B cell (primary cell): ENCODE results near the gene WFDC8. TPM values are rescaled to one million over a fixed set of nuclear protein-coding genes. Genes with fewer than 3 reads are reported as not detected.

Source experiments
- ATAC-seq: fragments of 200-7000 bp; cut with Tn5 transposase; one replicate; pipeline ENCODE4 v1.10.0; 2021; ENCODE audit warnings: low read depth, mild to moderate bottlenecking, moderate number of reproducible peaks, moderate library complexity
- CTCF ChIA-PET: fragments of 350-600 bp; sonication (Branson Sonifier 250); formaldehyde crosslinking; loops from one replicate; lab custom pipeline; 2021; ENCODE audit warnings: antibody characterized with exemption, inconsistent platforms; lab: Charles Lee
- POLR2A ChIA-PET: fragments of 350-600 bp; sonication (Branson Sonifier 250); formaldehyde crosslinking; loops from one replicate; lab custom pipeline; 2021; ENCODE audit warnings: antibody characterized with exemption; lab: Charles Lee
- DNase-seq: peaks from one replicate; pipeline ENCODE4 v3.0.0; 2013
- H2AFZ ChIP-seq: 2 replicates; pipeline ENCODE4 v1.6.1; 2012; ENCODE audit warnings: mild to moderate bottlenecking, low read depth, low read length; ENCODE audit not compliant: insufficient read depth, poor library complexity, severe bottlenecking
- H3K27ac ChIP-seq, 2 donors: 1 replicate in 1 of 2; 2 replicates in 1 of 2; pipeline ENCODE4 v1.5.1; 2012 to 2013; ENCODE audit warnings: low read length in 2 of 2, mild to moderate bottlenecking in 2 of 2, moderate library complexity in 1 of 2
- H3K27me3 ChIP-seq, 4 experiments: fragments of 200-600 bp in 1 of 4; sonication (generic) in 1 of 4; replicated peaks in 1 of 4; 1 replicate in 2 of 4; 2 replicates in 2 of 4; pipeline versions ENCODE4 v1.6.1 to v1.7.0; 2013 to 2016; ENCODE audit warnings: low read length in 3 of 4, mild to moderate bottlenecking in 2 of 4, mixed read lengths in 1 of 4, moderate library complexity in 1 of 4; ENCODE audit not compliant: insufficient read depth in 4 of 4, control insufficient read depth in 3 of 4; ENCODE audit errors: control extremely low read depth in 1 of 4
- H3K36me3 ChIP-seq, 2 experiments: replicated peaks in 1 of 2; 1 replicate in 1 of 2; 2 replicates in 1 of 2; pipeline versions ENCODE4 v1.6.1 to v1.7.1; 2013; ENCODE audit warnings: low read length in 1 of 2; ENCODE audit not compliant: insufficient read depth in 2 of 2, control insufficient read depth in 1 of 2; ENCODE audit errors: control extremely low read depth in 1 of 2, extremely low read depth in 1 of 2
- H3K4me1 ChIP-seq, 2 donors: fragments of 200-600 bp in 1 of 2; sonication (generic) in 1 of 2; 1 replicate in 1 of 2; 2 replicates in 1 of 2; pipeline versions ENCODE4 v1.5.1 to v1.6.1; 2013 to 2017; ENCODE audit warnings: low read length in 2 of 2; ENCODE audit not compliant: control insufficient read depth in 2 of 2, insufficient read depth in 2 of 2
- H3K4me2 ChIP-seq: replicated peaks from 2 replicates; pipeline ENCODE3; 2012; ENCODE audit warnings: mild to moderate bottlenecking, low read depth, low read length; ENCODE audit not compliant: poor library complexity, severe bottlenecking
- H3K4me3 ChIP-seq, 5 experiments: fragments of 200-600 bp in 1 of 5; sonication (generic) in 1 of 5; 1 replicate in 3 of 5; 2 replicates in 2 of 5; pipeline versions ENCODE4 v1.5.1 to v1.7.0; 2011 to 2016; ENCODE audit warnings: low read length in 4 of 5, mild to moderate bottlenecking in 4 of 5, low read depth in 2 of 5, control low read depth in 1 of 5, moderate library complexity in 1 of 5; ENCODE audit not compliant: insufficient read depth in 1 of 5; ENCODE audit errors: control extremely low read depth in 1 of 5, extremely low read depth in 1 of 5
- H3K79me2 ChIP-seq: fragments of 200-600 bp; sonication (generic); one replicate; pipeline ENCODE4 v1.6.0; 2016; ENCODE audit warnings: low read length; ENCODE audit not compliant: control insufficient read depth, insufficient read depth
- H3K9ac ChIP-seq: fragments of 200-600 bp; sonication (generic); 2 replicates; pipeline ENCODE4 v1.6.1; 2017; ENCODE audit warnings: mild to moderate bottlenecking, low read length, moderate library complexity
- H3K9me3 ChIP-seq, 3 donors: one replicate each; pipeline versions ENCODE4 v1.6.1 to v1.7.1; 2013; ENCODE audit warnings: low read length in 2 of 3; ENCODE audit not compliant: control insufficient read depth in 2 of 3, insufficient read depth in 1 of 3; ENCODE audit errors: control extremely low read depth in 1 of 3
- H4K20me1 ChIP-seq: 2 replicates; pipeline ENCODE4 v1.6.0; 2012; ENCODE audit warnings: mild to moderate bottlenecking, low read length; ENCODE audit not compliant: insufficient read depth, control insufficient read depth, poor library complexity, severe bottlenecking
- H3K27ac Mint-ChIP-seq: one replicate; pipeline ENCODE4 v1.8.0; 2021; ENCODE audit warnings: mixed read lengths
- H3K27me3 Mint-ChIP-seq: one replicate; pipeline ENCODE4 v1.8.0; 2021; ENCODE audit warnings: mixed read lengths
- H3K4me1 Mint-ChIP-seq: one replicate; pipeline ENCODE4 v1.8.0; 2021; ENCODE audit warnings: mixed read lengths
- H3K4me3 Mint-ChIP-seq: one replicate; pipeline ENCODE4 v1.8.0; 2021; ENCODE audit warnings: mixed read lengths
- H3K9me3 Mint-ChIP-seq: one replicate; pipeline ENCODE4 v1.8.0; 2022; ENCODE audit warnings: mixed read lengths; ENCODE audit not compliant: insufficient read depth
- EZH2 ChIP-seq: IDR thresholded peaks from 2 replicates; pipeline ENCODE4 v1.6.1; 2012; ENCODE audit warnings: borderline replicate concordance, low read depth, mild to moderate bottlenecking, moderate library complexity, low read length; ENCODE audit not compliant: insufficient read depth, poor library complexity, severe bottlenecking
- WGBS: methylation state at CpG from one replicate; pipeline ENCODE4 v1.1.5; 2013; ENCODE audit warnings: missing lambda C conversion rate; ENCODE audit not compliant: insufficient coverage; 5-methylcytosine and 5-hydroxymethylcytosine counted together
- intact Hi-C: fragments of 100-400 bp; cut with micrococcal nuclease; formaldehyde crosslinking; loops from one replicate; pipeline ENCODE4 v1.10.0; 2022
- polyA plus RNA-seq: library from polyadenylated mRNA; depleted of rRNA; stranded (reverse); fragments of >200 nt; gene quantifications from 2 replicates; pipeline ENCODE4 v1.2.3, GENCODE V29; 2012
- total RNA-seq, 2 donors: library from RNA; stranded (reverse); fragments of 120-200 nt in 1 of 2; gene quantifications; 1 replicate in 1 of 2; 2 replicates in 1 of 2; pipeline versions ENCODE4 v1.2.3 to v1.2.4, GENCODE V29; 2013 to 2022
- TF ChIP-seq, protein P1 (sequence below): fragments of 200-600 bp; IDR thresholded peaks from one replicate; pipeline ENCODE4 v1.8.0; 2022; ENCODE audit warnings: antibody characterized with exemption, mild to moderate bottlenecking

The WFDC8 gene
- total and polyA plus RNA-seq, 2 donors (not counting 1 experiment from before 2014, with no cell fraction given), result not detected

DNA sequence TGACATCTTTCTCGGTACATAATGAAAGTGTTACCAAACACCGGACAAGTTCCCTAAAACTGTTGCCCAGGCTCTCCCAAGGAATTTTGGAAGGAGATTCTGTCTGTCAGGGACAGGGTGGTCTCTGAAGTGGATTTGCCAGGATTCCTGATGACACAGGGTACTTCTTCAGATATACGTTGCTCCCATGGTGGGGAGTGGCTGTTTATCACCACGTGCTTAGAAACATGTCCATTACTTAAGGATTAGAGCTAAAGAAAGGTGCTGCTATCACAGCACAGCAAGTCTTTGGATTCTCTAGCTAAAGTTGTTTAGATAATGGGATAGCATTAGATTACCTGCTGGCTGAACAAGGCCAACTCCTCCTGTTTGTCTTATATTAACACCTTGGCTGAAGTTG is 70.0 kb downstream of the WFDC8 start:
- WGBS, result 96% methylated on average over 4 of the region's 4 CpGs
- intact Hi-C loops, result no loop called here

DNA sequence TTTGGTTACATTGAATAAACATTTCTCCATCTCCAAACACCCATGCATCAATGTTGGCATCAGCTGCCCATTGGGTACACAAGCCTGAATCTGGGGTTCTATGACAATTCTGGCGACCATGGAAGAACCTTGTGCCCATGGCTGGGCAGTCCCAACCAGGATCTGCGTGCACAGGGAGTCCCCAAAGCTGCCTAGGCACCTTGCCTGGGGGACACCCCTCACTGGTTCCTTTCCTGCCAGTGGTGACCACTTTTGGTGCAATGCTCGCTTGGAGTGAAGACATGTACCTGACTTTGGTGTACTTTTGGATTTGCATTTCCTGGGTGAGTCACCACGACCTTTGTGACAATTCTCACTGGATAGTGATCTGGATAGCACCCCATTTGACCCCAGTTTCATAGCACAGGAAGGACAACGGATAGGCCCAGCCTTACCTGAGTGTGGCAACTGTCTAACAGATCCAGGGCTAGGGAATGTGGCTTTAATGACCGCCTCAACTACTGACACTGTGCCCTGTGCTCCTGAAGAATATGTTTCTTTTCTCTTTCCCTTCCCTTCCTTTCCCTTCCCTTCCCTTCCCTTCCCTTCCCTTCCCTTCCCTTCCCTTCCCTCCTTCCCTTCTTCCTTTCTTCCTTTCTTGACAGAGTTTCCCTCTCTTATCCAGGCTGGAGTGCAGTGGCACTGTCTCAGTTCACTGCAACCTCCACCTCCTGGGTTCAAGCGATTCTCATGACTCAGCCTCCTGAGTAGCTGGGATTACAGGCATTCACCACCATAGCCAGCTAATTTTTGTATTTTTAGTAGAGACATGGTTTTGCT is 70.8 kb downstream of the WFDC8 start:
- intact Hi-C loops, result no loop called here
- Histone ChIP-seq H3K9me3 (no peaks in the 10 kb centered on the region), H3K79me2 (no peaks in the 10 kb centered on the region), H3K4me1 (no peaks in the 10 kb centered on the region), H2AFZ (no peak overlapping the region), H3K27me3 (peaks cover 0 to 18% (median 6%) of the 10 kb centered on the region in 4 experiments), H3K4me3 (no peak overlapping the region), H4K20me1 (no peaks in the 10 kb centered on the region), H3K4me2 (no peak overlapping the region), H3K9ac (no peak overlapping the region), H3K36me3 (no peaks in the 10 kb centered on the region), H3K27ac (no peak overlapping the region)
- POLR2A ChIA-PET, result no interaction called here
- ATAC-seq (no peak), DNase-seq (no peak)
- no peak overlapping the region for H3K4me3 Mint-ChIP-seq
- CTCF ChIA-PET, result no interaction called here
- TF ChIP-seq EZH2, result no peak
- TF ChIP-seq, protein P1, sequence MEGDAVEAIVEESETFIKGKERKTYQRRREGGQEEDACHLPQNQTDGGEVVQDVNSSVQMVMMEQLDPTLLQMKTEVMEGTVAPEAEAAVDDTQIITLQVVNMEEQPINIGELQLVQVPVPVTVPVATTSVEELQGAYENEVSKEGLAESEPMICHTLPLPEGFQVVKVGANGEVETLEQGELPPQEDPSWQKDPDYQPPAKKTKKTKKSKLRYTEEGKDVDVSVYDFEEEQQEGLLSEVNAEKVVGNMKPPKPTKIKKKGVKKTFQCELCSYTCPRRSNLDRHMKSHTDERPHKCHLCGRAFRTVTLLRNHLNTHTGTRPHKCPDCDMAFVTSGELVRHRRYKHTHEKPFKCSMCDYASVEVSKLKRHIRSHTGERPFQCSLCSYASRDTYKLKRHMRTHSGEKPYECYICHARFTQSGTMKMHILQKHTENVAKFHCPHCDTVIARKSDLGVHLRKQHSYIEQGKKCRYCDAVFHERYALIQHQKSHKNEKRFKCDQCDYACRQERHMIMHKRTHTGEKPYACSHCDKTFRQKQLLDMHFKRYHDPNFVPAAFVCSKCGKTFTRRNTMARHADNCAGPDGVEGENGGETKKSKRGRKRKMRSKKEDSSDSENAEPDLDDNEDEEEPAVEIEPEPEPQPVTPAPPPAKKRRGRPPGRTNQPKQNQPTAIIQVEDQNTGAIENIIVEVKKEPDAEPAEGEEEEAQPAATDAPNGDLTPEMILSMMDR, result no peak
- H3K4me1 Mint-ChIP-seq, result peaks cover 13% of the 10 kb centered on the region
- H3K9me3 Mint-ChIP-seq, result no peaks in the 10 kb centered on the region
- H3K27ac Mint-ChIP-seq, result no peak overlapping the region
- peaks cover 39% of the 10 kb centered on the region for H3K27me3 Mint-ChIP-seq
- 78% methylated on average over 5 of the region's 7 CpGs for WGBS

More for the DNA sequence above, 70.0 kb downstream of the WFDC8 start:
- no peak for TF ChIP-seq EZH2
- TF ChIP-seq, protein P1, result no peak
- peaks cover 0 to 19% (median 6%) of the 10 kb centered on the region in 4 experiments for H3K27me3 ChIP-seq
- H3K9me3 ChIP-seq, result no peaks in the 10 kb centered on the region
- no peak overlapping the region for H3K9ac ChIP-seq
- H3K36me3 ChIP-seq, result no peaks in the 10 kb centered on the region
- H3K27ac Mint-ChIP-seq, result no peak overlapping the region
- H4K20me1 ChIP-seq, result no peaks in the 10 kb centered on the region
- H3K4me2 ChIP-seq, result no peak overlapping the region
- no peak overlapping the region for H2AFZ ChIP-seq
- DNase-seq (no peak), ATAC-seq (no peak)
- peaks cover 37% of the 10 kb centered on the region for H3K27me3 Mint-ChIP-seq
- H3K27ac ChIP-seq, result no peak overlapping the region
- H3K4me3 ChIP-seq, result no peak overlapping the region
- ChIA-PET POLR2A (no interaction called here), CTCF (no interaction called here)
- H3K9me3 Mint-ChIP-seq, result no peaks in the 10 kb centered on the region
- peaks cover 13% of the 10 kb centered on the region for H3K4me1 Mint-ChIP-seq
- H3K79me2 ChIP-seq, result no peaks in the 10 kb centered on the region
- no peak overlapping the region for H3K4me3 Mint-ChIP-seq
- H3K4me1 ChIP-seq, result no peaks in the 10 kb centered on the region
